HG02623 (cell line): Measurements from ENCODE around the gene FYB1.
A peak's percentile ranks its signal among the peaks of the same experiment; 100 is the strongest.

Source experiments
- ATAC-seq: cut with Tn5 transposase; IDR thresholded peaks from one replicate; pipeline ENCODE4 v1.9.1; 2021; ENCODE audit warnings: moderate library complexity; ENCODE audit not compliant: unreplicated experiment

The FYB1 gene

GRCh38 chr5:39092581-39093351, 126.6 kb downstream of the FYB1 start:
- ATAC-seq, result no peak

GRCh38 chr5:39091940-39092580, 127.3 kb downstream of the FYB1 start:
- no peak for ATAC-seq

GRCh38 chr5:39083968-39084367, 135.4 kb downstream of the FYB1 start:
- no peak for ATAC-seq

- ATAC-seq, result no peak
Measured at GRCh38 chr5:39082995-39083394, 136.4 kb downstream of the FYB1 start.

- ATAC-seq, result no peak
Measured at GRCh38 chr5:39080597-39081204, 138.7 kb downstream of the FYB1 start.

GRCh38 chr5:39080168-39080567, 139.2 kb downstream of the FYB1 start:
- no peak for ATAC-seq

GRCh38 chr5:39079147-39079546, 140.2 kb downstream of the FYB1 start:
- no peak for ATAC-seq

GRCh38 chr5:39076757-39077728, 142.3 kb downstream of the FYB1 start:
- ATAC-seq, result no peak

GRCh38 chr5:39076101-39076756, 143.1 kb downstream of the FYB1 start:
- no peak for ATAC-seq

GRCh38 chr5:39074017-39074814, 145.1 kb downstream of the FYB1 start, which contains the start of gene RICTOR:
Gene RICTOR (minus strand): TSS chr5:39074399. CDS start chr5:39074377, 22 bp downstream.
- peak; percentile 67 for ATAC-seq

- ATAC-seq, result peak; percentile 19
Measured at GRCh38 chr5:39073767-39074016, 145.7 kb downstream of the FYB1 start.

- peak; percentile 36 for ATAC-seq
Measured at GRCh38 chr5:39072925-39073766, 146.2 kb downstream of the FYB1 start.

GRCh38 chr5:39068099-39068498, 151.3 kb downstream of the FYB1 start:
- no peak for ATAC-seq

- ATAC-seq, result no peak
Measured at GRCh38 chr5:39064450-39064849, 154.9 kb downstream of the FYB1 start.

- ATAC-seq, result no peak
Measured at GRCh38 chr5:39063037-39063436, 156.3 kb downstream of the FYB1 start.

- ATAC-seq, result no peak
Measured at GRCh38 chr5:39062530-39062929, 156.8 kb downstream of the FYB1 start.

- no peak for ATAC-seq
Measured at GRCh38 chr5:39062104-39062503, 157.3 kb downstream of the FYB1 start.

- no peak for ATAC-seq
Measured at GRCh38 chr5:39059064-39059463, 160.3 kb downstream of the FYB1 start.
